Fibroblast of pulmonary artery (primary cell): ENCODE measurements around the gene SEM1.
"Not testable (repeated sequence)": the region's sequence is repeated elsewhere in the genome, so short reads cannot be mapped to it uniquely, and the experiment has no call there.

ENCODE experiments used
- DNase-seq: peaks from one replicate; pipeline ENCODE4 v3.0.0-alpha.2; 2010; ENCODE audit warnings: low read depth
- H3K4me3 ChIP-seq: replicated peaks from 2 replicates; pipeline ENCODE4 v1.5.1; 2011; ENCODE audit warnings: low read depth, mild to moderate bottlenecking, control low read depth, low read length, moderate library complexity
- TF ChIP-seq, protein P1 (sequence below): IDR thresholded peaks from 2 replicates; pipeline ENCODE4 v1.5.1; 2011; ENCODE audit warnings: mild to moderate bottlenecking, control low read depth, low read length, inconsistent platforms; ENCODE audit errors: missing control alignments

The SEM1 gene

DNA sequence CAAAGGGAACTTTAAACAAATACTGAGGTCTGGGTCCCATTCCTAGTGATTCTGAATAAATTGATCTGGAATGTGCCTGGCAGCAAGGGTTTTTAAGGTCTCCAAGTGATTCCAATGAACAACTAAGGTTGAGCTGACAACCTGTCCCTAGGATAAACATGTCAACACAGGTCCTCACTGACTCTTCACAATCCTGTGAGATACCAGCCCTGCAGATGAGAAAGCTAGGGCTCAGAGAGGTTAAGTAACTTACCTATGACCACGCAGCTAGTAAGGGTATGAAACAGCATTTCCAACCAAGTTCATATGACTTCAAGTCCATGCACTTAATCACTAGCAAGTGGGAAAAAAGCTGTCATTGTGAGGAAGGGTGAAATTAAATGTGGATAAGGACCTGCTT is 44.0 kb downstream of the SEM1 start:
- TF ChIP-seq, protein P1, sequence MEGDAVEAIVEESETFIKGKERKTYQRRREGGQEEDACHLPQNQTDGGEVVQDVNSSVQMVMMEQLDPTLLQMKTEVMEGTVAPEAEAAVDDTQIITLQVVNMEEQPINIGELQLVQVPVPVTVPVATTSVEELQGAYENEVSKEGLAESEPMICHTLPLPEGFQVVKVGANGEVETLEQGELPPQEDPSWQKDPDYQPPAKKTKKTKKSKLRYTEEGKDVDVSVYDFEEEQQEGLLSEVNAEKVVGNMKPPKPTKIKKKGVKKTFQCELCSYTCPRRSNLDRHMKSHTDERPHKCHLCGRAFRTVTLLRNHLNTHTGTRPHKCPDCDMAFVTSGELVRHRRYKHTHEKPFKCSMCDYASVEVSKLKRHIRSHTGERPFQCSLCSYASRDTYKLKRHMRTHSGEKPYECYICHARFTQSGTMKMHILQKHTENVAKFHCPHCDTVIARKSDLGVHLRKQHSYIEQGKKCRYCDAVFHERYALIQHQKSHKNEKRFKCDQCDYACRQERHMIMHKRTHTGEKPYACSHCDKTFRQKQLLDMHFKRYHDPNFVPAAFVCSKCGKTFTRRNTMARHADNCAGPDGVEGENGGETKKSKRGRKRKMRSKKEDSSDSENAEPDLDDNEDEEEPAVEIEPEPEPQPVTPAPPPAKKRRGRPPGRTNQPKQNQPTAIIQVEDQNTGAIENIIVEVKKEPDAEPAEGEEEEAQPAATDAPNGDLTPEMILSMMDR, result no peak
- DNase-seq, result no peak
- H3K4me3 ChIP-seq, result no peak overlapping the region

DNA sequence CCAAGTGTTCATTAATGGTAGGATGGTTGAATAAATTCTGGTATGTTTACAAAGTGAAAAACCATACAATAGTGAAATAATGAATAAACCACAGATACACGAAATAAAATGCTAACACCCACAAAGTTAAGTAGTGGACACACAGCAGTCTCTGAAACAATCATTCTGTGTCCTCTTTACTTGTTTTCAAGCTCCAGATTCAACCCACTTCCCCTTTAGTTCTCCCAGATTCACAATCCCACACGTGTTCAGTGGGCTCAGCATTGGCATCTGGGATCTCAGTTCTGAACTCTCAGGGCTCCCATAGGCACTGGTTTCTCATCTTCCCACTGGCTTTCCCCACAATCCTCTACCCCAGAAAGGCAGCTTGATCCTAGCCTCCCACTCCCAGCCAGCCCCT is 44.9 kb downstream of the SEM1 start:
- TF ChIP-seq, protein P1, result no peak
- H3K4me3 ChIP-seq, result no peak overlapping the region
- DNase-seq, result no peak

DNA sequence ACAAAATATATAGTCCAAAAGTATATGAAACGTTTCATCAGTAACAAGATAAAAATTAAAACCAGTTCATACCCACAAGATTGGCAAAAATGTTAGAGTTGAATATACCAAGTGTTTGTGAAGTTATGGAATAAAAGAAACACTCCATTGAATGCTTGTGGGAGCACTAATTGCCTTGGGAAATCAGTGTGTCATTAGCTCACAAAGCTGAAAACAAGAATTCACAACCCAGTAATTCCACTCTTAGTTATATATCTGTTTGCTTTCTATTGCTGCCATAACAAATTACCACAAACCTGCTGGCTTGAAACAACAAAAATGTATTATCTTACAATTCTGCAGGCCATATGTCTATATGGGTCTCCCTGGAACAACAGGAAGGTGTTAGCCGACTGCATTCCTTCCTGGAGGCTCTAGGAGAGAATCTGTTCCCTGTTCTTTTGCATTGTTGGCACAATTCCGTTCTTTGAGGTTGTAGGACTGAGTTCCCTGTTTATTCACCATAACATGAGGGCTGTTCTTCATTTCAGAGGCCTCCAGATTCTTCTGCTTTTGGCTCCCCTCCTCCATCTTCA is 45.7 kb downstream of the SEM1 start:
- H3K4me3 ChIP-seq, result no peak overlapping the region
- no peak for DNase-seq
- TF ChIP-seq, protein P1, result no peak

DNA sequence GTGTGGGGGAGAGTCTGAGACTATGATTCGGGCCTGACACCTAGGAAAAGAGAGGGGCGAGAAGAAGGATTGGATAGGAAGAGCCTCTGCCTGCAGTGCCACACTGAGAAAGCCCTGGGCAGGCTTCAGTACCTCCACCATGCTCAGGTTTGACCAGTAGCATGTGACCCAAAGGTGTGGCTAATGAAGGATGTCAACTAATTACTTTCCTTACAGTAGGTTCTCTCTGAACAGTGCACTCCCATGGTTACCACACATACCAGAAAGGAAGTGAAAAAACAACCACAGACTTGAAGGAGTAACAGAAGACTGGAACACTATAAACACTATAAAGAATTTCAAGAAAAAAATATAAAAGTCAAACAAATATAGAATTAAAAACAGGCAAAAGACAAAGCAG is 46.2 kb downstream of the SEM1 start:
- H3K4me3 ChIP-seq, result no peak overlapping the region
- TF ChIP-seq, protein P1, result no peak
- DNase-seq, result no peak

DNA sequence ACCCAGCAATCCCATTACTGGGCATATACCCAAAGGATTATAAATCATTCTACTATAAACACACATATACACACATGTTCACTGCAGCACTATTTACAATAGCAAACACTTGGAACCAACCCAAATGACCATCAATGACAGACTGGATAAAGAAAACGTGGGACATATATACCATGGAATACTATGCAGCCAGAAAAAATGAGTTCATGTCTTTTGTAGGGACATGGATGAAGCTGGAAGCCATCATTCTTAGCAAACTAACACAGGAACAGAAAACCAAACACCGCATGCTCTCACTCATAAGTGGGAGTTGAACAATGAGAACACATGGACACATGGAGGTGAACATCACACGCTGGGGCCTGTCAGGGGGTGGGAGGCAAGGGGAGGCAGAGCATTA is 47.5 kb downstream of the SEM1 start:
- H3K4me3 ChIP-seq, DNase-seq: not testable (repeated sequence)

DNA sequence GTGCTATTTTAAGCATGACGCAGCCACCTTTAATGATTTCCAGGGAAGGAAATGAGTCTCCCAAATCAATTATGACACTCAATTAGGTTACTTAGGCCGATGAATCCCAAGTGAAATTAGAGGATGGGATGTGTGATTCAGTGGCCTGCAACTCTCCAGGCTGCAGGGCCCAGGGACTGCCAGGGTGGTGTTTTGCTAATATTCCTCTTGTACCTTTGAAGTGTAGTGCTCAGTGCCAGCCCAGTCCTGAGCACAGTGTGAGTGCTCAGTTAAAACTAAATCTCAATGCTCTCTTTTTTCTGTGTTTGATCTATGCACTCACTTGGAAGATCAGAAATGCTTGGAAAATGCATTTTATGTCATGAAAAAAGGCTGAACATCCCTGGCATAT is 51.6 kb downstream of the SEM1 start:
- TF ChIP-seq, protein P1, result no peak
- no peak overlapping the region for H3K4me3 ChIP-seq
- DNase-seq, result no peak

DNA sequence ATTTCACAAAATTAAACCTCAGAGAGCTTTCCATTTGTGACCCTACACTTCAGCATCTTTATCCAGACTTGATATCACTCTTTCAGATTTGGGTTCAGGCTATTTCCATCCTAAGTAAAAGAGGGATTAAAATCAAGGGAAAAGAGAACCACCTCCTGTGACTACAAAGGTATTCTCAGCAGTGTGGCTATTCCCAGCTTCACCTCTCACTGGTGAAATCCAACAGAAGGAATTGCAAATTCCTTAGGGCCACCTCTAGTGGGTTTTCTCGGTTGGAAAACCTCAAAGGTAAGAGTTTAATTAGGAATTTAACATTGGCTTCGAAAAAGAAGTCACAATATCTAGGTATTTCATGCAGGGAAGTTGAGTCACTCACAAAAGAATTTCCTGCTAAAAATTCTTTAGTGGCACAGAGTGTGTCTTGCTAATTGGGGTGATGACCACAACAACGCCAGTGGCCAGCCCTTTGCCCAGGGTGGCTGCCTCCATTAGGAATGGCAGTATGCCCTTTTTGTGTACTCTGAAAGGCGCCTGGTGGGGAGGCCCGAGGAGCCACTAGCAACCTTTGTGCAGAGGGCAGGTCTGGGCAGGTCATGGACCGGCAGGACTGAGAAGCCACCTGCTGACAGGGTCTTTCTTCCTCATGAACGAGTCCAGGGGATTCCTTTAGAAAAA is 52.2 kb downstream of the SEM1 start:
- TF ChIP-seq, protein P1, result no peak
- DNase-seq, result no peak
- no peak overlapping the region for H3K4me3 ChIP-seq
